Spleen (tissue), 11 donors: ENCODE measurements around the gene ATP6V1B1. TPM values are rescaled to one million over a fixed set of nuclear protein-coding genes. Genes with fewer than 3 reads are reported as not detected.

ENCODE experiments used
- DNase-seq: peaks from one replicate; pipeline ENCODE4 v3.0.0-alpha.2; 2020
- H3K27ac ChIP-seq, 8 donors: fragments of 200-600 bp; sonication (generic) in 7 of 8; 1 replicate in 4 of 8; 2 replicates in 4 of 8; pipeline versions ENCODE4 v1.5.0 to v1.8.0; 2016 to 2021; ENCODE audit warnings: inconsistent platforms in 4 of 8, mild to moderate bottlenecking in 4 of 8, moderate library complexity in 1 of 8
- H3K27me3 ChIP-seq, 7 donors: fragments of 200-600 bp; sonication (generic) in 6 of 7; replicated peaks in 1 of 7; 1 replicate in 4 of 7; 2 replicates in 3 of 7; pipeline versions ENCODE4 v1.5.0 to v1.8.0; 2016 to 2021; ENCODE audit warnings: inconsistent platforms in 3 of 7, mild to moderate bottlenecking in 1 of 7
- H3K36me3 ChIP-seq, 6 donors: fragments of 200-600 bp; sonication (generic) in 5 of 6; 1 replicate in 4 of 6; 2 replicates in 2 of 6; pipeline versions ENCODE4 v1.5.0 to v1.8.0; 2016 to 2021; ENCODE audit warnings: inconsistent platforms in 2 of 6
- H3K4me1 ChIP-seq, 6 donors: fragments of 200-600 bp; sonication (generic) in 5 of 6; 1 replicate in 3 of 6; 2 replicates in 3 of 6; pipeline versions ENCODE4 v1.5.0 to v1.8.0; 2016 to 2021; ENCODE audit warnings: inconsistent platforms in 3 of 6
- H3K4me3 ChIP-seq, 8 donors: fragments of 200-600 bp; sonication (generic) in 7 of 8; 1 replicate in 4 of 8; 2 replicates in 4 of 8; pipeline versions ENCODE4 v1.5.0 to v1.8.0; 2016 to 2021; ENCODE audit warnings: inconsistent platforms in 4 of 8, mild to moderate bottlenecking in 4 of 8, moderate library complexity in 2 of 8
- H3K9me3 ChIP-seq, 8 donors: fragments of 200-600 bp; sonication (generic) in 7 of 8; 1 replicate in 4 of 8; 2 replicates in 4 of 8; pipeline versions ENCODE4 v1.5.0 to v1.8.0; 2016 to 2021; ENCODE audit warnings: inconsistent platforms in 4 of 8
- CTCF ChIP-seq, 11 experiments: fragments of 200-600 bp in 7 of 11; fragments of 450-650 bp in 4 of 11; sonication (generic) in 4 of 11; IDR thresholded peaks in 8 of 11; conservative IDR thresholded peaks in 3 of 11; 1 replicate in 7 of 11; 2 replicates in 4 of 11; pipeline versions ENCODE4 v1.4.0 to v1.8.0; 2016 to 2021; ENCODE audit warnings: antibody characterized with exemption in 11 of 11, inconsistent platforms in 4 of 11, mild to moderate bottlenecking in 1 of 11
- POLR2A ChIP-seq, 3 donors: fragments of 450-650 bp; IDR thresholded peaks; one replicate each; pipeline ENCODE4 v1.5.1; 2017; ENCODE audit warnings: antibody characterized with exemption in 3 of 3, mild to moderate bottlenecking in 1 of 3
- POLR2AphosphoS5 ChIP-seq, 3 donors: sonication (generic); formaldehyde crosslinking; IDR thresholded peaks; one replicate each; pipeline ENCODE4 v1.5.1; 2017; ENCODE audit warnings: antibody characterized with exemption in 3 of 3
- WGBS, 5 donors: extraction: QIAGEN DNeasy Blood & Tissue Kit in 3 of 5; methylation state at CpG; one replicate each; pipeline versions ENCODE4 v1.1.5 to v1.1.7; 2013 to 2018; 5-methylcytosine and 5-hydroxymethylcytosine counted together
- intact Hi-C: fragments of 100-400 bp; cut with DNase I; formaldehyde crosslinking; loops from one replicate; pipeline ENCODE4 v1.15.0; 2023; ENCODE audit warnings: low total_unique reads
- polyA plus RNA-seq, 3 donors: library from polyadenylated mRNA; stranded (reverse); fragments of 200-250 nt; gene quantifications; one replicate each; pipeline ENCODE4 v1.2.1, GENCODE V29; 2013
- total RNA-seq, 7 donors: library from RNA; depleted of rRNA in 3 of 7; stranded (reverse); fragments of >200 nt in 3 of 7; fragmentation: NEBNext Ultra II Directional in 4 of 7; extraction: Animal tissue kit (Norgen Biotek cat#: 25700) in 4 of 7; gene quantifications; one replicate each; pipeline versions ENCODE4 v1.1.0 to v1.2.1, GENCODE V29; 2016 to 2021
- donor health status: healthy with polysubstance abuse.
- donor health status: DM: no; HTN: no; CAD: no; lungs with moderate emphysema.
- donor health status: DM: no; HTN: no; CAD: no.
- donor health status: Bipolar disorder and iron deficiency.
- donor health status: healthy.
- donor health status: DM: no; HTN: no; CAD: no.
- donor health status: DM: yes; HTN: yes; CAD: no.

Gene ATP6V1B1
- total and polyA plus RNA-seq, 10 donors, result 0.06 to 0.11 TPM; not detected in 8

- TF ChIP-seq CTCF (IDR thresholded peaks at IDR 0.05 in 8 of 11, conservative IDR thresholded peaks at IDR 0.05 in 3 of 11) (no peak), POLR2AphosphoS5 (IDR thresholded peaks at IDR 0.05) (no peak), POLR2A (IDR thresholded peaks at IDR 0.05) (no peak)
- intact Hi-C loops, result loop anchor here (10.0 kb wide), 1 partner anchor 145 kb away; the partner anchor contains the start of gene FIGLA
- H3K27ac ChIP-seq, result no peak overlapping the region
- no peak overlapping the region for H3K4me3 ChIP-seq
- peak; percentile 47 for DNase-seq
- H3K27me3 ChIP-seq, result peaks cover 0 to 79% (median 4%) of the 10 kb centered on the region in 7 donors
- H3K4me1 ChIP-seq, result no peaks in the 10 kb centered on the region
- 76 to 92% (median 87%) methylated on average over 4 to 10 of the region's 10 CpGs for WGBS, 5 donors
- H3K9me3 ChIP-seq, result no peaks in the 10 kb centered on the region
- H3K36me3 ChIP-seq, result no peaks in the 10 kb centered on the region
Measured at GRCh38 chr2:70939839-70940580, 4.3 kb downstream of the ATP6V1B1 start.

- H3K27ac ChIP-seq, result no peak overlapping the region
- DNase-seq, result no peak
- H3K4me1 ChIP-seq, result peaks cover 0 to 6% (median 0%) of the 10 kb centered on the region in 6 donors
- H3K9me3 ChIP-seq, result no peaks in the 10 kb centered on the region
- WGBS, 5 donors, result 76 to 85% (median 84%) methylated on average over 6 of the region's 6 CpGs
- intact Hi-C loops, result loop anchor here (10.0 kb wide), 1 partner anchor 146 kb away; the partner anchor contains the start of gene FIGLA
- peaks cover 0 to 79% (median 6%) of the 10 kb centered on the region in 7 donors for H3K27me3 ChIP-seq
- no peak for TF ChIP-seq POLR2AphosphoS5 (IDR thresholded peaks at IDR 0.05)
- TF ChIP-seq CTCF (IDR thresholded peaks at IDR 0.05 in 8 of 11, conservative IDR thresholded peaks at IDR 0.05 in 3 of 11), result no peak
- no peak for TF ChIP-seq POLR2A (IDR thresholded peaks at IDR 0.05)
- H3K36me3 ChIP-seq, result no peaks in the 10 kb centered on the region
- no peak overlapping the region for H3K4me3 ChIP-seq
Measured at GRCh38 chr2:70941186-70941585, 5.5 kb downstream of the ATP6V1B1 start.

GRCh38 chr2:70941701-70942100, 6.0 kb downstream of the ATP6V1B1 start:
- TF ChIP-seq POLR2AphosphoS5 (IDR thresholded peaks at IDR 0.05), result no peak
- no peak for TF ChIP-seq POLR2A (IDR thresholded peaks at IDR 0.05)
- TF ChIP-seq CTCF (IDR thresholded peaks at IDR 0.05 in 8 of 11, conservative IDR thresholded peaks at IDR 0.05 in 3 of 11), result no peak
- no peak for DNase-seq
- no peaks in the 10 kb centered on the region for H3K36me3 ChIP-seq
- H3K4me3 ChIP-seq, result no peak overlapping the region
- no peaks in the 10 kb centered on the region for H3K9me3 ChIP-seq
- 69 to 76% (median 71%) methylated on average over 5 of the region's 5 CpGs for WGBS, 5 donors
- intact Hi-C loops, result loop anchor here (10.0 kb wide), 1 partner anchor 147 kb away; the partner anchor contains the start of gene FIGLA
- peaks cover 0 to 84% (median 6%) of the 10 kb centered on the region in 7 donors for H3K27me3 ChIP-seq
- H3K27ac ChIP-seq, result no peak overlapping the region
- peaks cover 0 to 8% (median 1%) of the 10 kb centered on the region in 6 donors for H3K4me1 ChIP-seq
